HG02840 (cell line): Measurements from ENCODE around the gene ST8SIA6.
"Not testable (repeated sequence)": the region's sequence is repeated elsewhere in the genome, so short reads cannot be mapped to it uniquely, and the experiment has no call there.

Experiments used
- ATAC-seq: cut with Tn5 transposase; IDR thresholded peaks from one replicate; pipeline ENCODE4 v1.9.1; 2021; ENCODE audit warnings: mild to moderate bottlenecking, moderate library complexity, moderate number of reproducible peaks; ENCODE audit not compliant: unreplicated experiment, low FRiP score

ST8SIA6 gene

DNA sequence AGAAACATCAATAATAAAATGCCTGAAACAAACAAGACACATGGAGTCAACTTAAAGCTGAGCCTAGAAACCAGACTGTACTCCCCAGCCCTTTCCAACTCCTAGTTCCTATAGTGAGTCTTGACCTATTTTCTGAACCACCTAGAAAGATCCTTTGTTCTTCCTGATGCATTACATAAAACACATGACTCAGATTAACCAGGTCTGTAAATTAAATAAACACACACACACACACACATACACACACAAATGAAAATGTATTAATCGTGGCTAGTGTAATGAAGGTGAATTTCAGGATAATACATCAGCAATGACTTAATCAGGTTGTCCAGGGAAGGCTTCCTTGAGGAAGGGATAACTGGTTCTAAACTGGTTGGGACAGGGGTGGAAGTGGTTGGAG is 104.7 kb downstream of the ST8SIA6 start:
- no peak for ATAC-seq

- no peak for ATAC-seq
These were observed 105.7 kb downstream of the ST8SIA6 start for GRCh38 chr10:17348501-17349349.

DNA sequence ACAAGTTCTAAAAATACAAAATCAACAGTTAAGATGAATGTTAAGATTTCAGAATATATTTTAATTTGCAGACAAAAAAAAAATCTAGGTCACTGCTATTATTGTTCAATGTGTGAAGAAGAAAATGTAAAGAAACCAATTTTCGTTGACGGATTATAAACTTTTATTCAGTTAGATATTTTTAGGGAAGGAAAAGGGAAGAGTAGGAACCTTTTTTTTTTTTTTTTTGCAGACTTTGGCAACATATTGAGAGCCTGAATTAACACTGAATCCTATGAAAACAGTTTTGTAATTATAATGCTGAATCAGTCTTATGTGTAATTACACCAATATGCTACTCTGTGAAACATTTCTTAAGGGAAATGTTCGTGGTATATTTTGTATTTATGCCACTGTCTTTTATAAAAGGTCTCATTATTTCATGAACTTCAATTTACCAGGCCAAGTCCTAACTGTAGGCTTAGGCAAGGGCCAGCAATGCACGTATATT is 106.3 kb downstream of the ST8SIA6 start:
- no peak for ATAC-seq

- no peak for ATAC-seq
These were observed 110.2 kb downstream of the ST8SIA6 start for GRCh38 chr10:17344206-17344605.

DNA sequence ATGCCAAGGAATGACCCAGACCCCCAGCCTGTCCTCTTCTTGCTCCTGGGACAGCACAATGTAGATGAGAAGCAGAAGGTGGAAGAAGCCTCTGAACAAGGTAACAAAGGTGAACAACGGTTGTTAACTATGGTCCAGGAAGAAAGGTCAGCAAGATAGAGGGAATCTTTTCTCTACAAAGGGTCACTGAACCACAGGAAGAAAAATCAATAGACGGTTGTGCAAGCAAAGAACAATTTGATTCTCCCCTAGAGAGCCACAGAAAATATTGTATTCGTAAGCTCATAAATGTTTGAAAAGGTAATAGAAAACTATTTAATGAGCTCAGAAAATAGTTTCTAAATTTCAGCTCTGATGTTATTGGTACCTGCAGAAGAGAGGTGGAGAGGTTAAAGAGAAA is 111.3 kb downstream of the ST8SIA6 start:
- no peak for ATAC-seq

DNA sequence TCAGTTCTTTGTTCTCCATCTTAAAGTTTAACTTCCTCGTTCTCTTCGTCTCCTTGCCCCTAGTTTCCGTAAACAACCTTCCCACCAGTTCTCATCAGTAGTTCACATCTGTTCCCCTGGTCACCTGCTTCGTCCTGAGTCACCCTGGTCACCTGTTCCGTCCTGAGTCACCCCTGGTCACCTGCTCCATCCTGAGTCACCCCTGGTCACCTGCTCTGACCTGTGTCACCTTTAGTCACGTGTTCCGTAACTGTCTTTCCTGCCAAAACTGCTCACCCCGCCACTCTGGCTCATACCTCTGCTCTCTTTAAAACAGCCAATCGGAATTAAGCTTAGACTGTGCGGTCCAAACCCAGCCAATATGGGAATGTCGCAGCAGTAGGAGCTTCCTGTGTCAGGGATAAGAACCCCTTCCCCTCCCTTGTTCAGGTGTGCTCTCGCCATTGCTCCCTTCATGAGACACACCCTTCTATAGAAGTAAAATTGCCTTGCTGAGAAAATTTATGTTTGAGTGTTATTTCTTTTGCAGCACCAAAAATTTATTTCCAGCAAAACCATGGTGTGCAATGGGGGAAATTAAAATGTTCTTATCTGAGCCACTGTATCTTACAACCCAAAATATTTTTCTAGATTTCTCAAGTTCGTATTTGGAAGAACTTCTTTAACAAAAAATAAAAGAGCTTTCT is 114.1 kb downstream of the ST8SIA6 start:
- ATAC-seq = no peak

DNA sequence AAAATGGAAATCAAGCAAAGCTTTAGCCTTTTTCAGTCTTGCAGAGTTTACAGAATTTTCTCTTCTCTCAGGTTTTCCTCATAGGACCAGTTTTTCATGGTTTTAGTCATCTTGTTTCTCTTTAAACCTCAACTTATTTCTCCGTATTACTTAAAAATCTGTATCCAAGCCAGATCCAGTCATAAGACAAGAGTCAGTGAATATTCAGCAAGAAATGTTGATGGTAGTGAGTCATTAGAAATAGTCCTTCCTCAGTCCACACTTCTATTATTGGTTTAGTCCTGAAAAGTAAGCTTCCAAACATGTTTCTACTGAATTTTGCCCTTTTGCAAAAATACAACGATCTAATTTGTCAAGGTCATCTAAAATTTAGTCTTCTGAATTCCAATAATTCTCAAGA is 119.3 kb downstream of the ST8SIA6 start:
- ATAC-seq = no peak

DNA sequence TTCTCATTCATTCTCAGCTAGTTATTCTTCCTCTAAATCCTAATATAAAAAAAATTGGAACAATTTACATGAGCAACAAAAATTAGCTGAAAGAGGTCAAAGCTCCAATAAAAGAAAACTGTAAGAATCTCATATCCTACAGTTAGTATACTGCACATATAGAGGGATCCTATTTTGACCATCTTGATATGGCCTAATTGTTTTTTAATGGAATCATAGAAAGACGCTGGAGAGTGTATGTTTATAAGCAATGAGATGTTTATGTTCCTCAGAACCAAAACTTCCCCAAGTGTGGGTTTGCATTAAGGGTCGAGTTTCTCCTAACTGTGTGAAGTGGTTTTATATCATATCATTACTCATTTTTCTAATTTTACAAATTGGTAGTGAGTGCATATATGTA is 123.9 kb downstream of the ST8SIA6 start:
- ATAC-seq = no peak

GRCh38 chr10:17326377-17326776 is 128.0 kb downstream of the ST8SIA6 start:
- no peak for ATAC-seq

DNA sequence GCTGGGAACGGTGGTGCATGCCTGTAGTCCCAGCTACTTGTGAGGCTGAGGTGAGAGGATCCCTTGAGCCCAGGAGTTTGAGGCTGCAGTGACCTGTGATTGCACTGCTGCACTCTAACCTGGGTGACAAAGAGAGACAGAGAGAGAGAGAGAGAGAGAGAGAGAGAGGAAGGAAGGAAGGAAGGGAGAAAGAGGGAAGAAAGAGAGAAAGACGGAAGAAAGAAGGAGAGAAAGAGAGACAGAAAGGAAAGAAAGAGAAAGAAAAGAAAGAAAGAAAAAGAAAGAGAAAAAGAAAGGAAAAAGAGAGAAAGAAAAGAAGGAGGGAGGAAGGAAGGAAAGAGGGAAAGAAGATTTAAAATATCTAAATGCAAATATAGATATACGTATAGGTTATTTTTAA is 132.4 kb downstream of the ST8SIA6 start:
- not testable (repeated sequence) for ATAC-seq

- ATAC-seq = no peak
These were observed 137.8 kb downstream of the ST8SIA6 start for GRCh38 chr10:17316488-17317170.

GRCh38 chr10:17309435-17309834 is 145.0 kb downstream of the ST8SIA6 start:
- ATAC-seq = no peak

DNA sequence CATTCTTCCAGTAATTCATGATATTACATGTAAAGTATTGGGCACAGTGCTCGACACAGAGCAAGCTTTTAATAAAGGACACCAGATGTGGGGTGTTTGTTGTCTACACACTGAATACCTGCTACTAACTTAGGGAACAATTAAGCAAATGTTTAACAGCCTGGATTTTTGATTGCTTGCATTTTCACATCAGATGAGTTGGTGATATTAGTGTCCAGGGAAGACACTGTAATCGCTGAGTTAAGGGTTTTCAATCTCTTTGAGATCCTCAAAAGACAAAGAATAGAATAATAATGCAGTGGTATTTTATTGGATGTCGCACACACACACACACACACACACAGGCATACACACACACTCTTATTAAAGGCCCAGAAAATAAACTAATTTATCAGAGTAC is 147.3 kb downstream of the ST8SIA6 start:
- ATAC-seq = no peak

- no peak for ATAC-seq
These were observed 162.0 kb downstream of the ST8SIA6 start for GRCh38 chr10:17292375-17292774.

DNA sequence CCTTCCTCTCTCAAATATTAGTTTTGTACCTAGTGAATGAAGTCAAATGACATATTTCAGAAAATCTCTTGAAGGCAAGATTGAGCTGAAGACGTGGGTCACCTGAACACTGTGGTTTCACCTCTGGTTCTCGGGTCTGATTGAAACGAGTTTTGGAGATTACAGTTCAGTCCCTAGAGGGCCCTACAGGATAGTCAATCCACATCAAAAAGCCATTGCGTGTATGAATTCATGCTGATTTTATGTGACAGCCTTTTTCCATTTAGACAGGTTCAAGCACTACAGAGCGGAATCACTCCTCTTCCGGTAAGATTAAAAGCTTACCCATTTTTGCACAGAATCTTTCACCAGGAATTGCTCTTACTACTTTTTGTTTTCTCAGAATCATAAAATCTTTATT is 164.2 kb downstream of the ST8SIA6 start:
- no peak for ATAC-seq

DNA sequence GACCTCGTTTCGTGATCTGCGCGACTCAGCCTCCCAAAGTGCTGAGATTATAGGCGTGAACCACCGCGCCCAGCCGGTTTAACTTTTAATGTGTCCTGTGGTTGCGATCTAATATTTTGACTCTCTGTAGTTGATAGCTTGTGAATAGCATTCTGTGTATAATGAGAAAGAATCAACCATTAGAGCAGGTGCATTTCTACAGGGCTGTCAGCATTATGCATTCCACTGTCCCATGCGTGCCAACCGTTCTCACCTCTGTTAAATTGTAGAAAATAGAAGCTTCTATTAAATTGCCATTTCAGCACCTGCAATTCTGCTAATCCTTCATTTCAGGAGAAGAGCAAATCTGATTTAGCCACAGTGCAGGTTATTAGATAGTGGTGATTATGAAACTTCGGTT is 164.6 kb downstream of the ST8SIA6 start:
- ATAC-seq = no peak

GRCh38 chr10:17286562-17287550 is 167.5 kb downstream of the ST8SIA6 start:
- no peak for ATAC-seq

GRCh38 chr10:17282311-17282710 is 172.1 kb downstream of the ST8SIA6 start:
- no peak for ATAC-seq

GRCh38 chr10:17278607-17279240 is 175.7 kb downstream of the ST8SIA6 start:
- no peak for ATAC-seq
